B cell (primary cell): ENCODE data around the gene HOXB3.

Experiments used
- CTCF ChIP-seq: fragments of 200-600 bp; IDR thresholded peaks from one replicate; pipeline ENCODE4 v1.8.0; 2022; ENCODE audit warnings: antibody characterized with exemption, mild to moderate bottlenecking
- EZH2 ChIP-seq: IDR thresholded peaks from 2 replicates; pipeline ENCODE4 v1.6.1; 2012; ENCODE audit warnings: borderline replicate concordance, low read depth, mild to moderate bottlenecking, moderate library complexity, low read length; ENCODE audit not compliant: insufficient read depth, poor library complexity, severe bottlenecking

DNA sequence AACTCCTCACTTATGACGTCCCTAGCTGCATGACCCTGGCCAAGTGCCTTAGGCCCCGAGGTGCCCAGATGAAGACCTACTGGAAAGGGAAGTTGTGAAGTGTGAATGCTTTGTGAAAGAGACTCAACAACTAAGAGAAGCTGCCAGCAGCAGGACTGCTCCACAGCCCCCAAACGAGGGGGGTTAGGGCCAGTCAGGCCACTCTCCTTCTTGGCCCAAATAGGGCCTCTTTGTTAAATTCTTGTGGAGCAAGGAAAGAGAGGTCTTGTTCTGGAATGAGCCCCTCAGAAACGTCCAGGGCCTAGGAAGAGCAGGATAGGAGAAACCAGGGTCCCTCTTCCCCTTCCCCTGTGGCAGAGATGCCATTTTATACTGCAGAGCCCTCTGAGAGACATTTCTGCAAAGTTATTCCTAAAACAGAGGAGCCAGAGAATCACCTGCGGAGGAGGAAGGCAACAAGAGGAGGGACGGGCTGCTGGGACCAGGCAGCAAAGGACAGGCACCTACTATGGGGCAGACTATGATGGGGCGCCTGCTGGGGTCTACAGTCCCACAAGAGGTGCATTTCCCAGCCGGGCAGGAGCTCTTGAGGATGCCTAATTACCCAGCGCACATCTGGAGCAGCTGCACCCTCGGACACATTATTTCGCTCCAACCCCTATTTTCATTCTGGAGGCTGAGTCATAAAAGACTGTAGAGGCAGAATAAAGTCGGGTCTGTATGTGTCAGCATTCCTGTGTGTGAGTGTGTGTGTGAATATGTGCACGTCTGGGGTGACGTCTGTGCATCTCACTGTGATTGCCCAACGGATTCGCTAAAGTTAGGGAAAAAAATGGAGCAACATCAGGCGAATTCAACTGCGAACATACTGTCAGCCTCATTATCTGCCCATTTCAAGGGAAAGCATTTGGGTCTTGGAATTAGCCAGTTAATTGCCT lies 47.6 kb upstream of the HOXB3 start:
- no peak for TF ChIP-seq CTCF
- TF ChIP-seq EZH2 = no peak
